ENCODE measurements around the gene CCDC85C.

DNA sequence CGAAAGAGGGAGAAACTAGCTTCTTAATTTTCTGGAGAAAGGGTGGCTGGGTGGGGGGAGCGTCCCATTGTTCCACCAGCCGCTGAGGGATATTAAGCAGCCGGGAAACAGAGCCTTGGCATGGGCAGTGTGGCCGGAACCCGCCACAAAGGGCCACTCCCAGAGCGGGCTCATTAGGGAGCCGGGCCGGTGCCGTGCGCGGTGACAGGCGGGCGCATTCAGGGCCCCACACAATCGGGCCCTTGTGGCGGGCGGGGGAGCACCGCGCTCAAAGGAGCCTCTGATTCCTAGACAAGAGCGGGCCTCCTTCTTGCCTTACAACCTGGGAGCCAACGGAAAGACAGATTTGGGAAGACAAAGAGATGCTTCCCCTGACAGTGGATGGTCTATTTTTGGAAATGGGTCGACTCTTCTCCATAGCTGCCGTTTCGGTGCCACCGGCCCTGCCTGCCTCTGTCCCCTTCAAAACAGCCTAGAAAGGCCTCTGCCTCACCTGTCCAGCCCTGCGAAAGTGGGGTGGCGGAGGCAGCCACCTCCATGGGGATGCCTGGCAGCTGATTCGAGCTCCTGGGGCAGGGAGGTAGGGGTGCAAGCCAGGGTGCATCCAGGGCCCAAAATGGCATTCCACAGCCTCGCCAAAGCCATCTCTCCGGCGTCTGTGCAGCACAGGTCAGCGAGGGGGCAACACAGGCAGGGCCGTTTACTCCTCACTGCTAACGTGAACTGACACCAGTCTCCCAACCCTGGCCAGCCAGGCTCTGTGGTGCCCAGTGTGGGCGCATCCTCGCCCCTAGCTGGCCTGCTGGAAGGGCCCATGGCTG, 10.9 kb downstream of the CCDC85C start:
- TF ChIP-seq, protein P1, sequence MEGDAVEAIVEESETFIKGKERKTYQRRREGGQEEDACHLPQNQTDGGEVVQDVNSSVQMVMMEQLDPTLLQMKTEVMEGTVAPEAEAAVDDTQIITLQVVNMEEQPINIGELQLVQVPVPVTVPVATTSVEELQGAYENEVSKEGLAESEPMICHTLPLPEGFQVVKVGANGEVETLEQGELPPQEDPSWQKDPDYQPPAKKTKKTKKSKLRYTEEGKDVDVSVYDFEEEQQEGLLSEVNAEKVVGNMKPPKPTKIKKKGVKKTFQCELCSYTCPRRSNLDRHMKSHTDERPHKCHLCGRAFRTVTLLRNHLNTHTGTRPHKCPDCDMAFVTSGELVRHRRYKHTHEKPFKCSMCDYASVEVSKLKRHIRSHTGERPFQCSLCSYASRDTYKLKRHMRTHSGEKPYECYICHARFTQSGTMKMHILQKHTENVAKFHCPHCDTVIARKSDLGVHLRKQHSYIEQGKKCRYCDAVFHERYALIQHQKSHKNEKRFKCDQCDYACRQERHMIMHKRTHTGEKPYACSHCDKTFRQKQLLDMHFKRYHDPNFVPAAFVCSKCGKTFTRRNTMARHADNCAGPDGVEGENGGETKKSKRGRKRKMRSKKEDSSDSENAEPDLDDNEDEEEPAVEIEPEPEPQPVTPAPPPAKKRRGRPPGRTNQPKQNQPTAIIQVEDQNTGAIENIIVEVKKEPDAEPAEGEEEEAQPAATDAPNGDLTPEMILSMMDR (IDR thresholded peaks at IDR 0.05) = no peak
- no peak for TF ChIP-seq EP300 (IDR thresholded peaks at IDR 0.05)
